HG02610 (cell line): ENCODE data around the gene HDGF.

Experiments used
- ATAC-seq: cut with Tn5 transposase; IDR thresholded peaks from one replicate; pipeline ENCODE4 v1.9.1; 2021; ENCODE audit warnings: mild to moderate bottlenecking, moderate library complexity; ENCODE audit not compliant: unreplicated experiment

Gene HDGF

DNA sequence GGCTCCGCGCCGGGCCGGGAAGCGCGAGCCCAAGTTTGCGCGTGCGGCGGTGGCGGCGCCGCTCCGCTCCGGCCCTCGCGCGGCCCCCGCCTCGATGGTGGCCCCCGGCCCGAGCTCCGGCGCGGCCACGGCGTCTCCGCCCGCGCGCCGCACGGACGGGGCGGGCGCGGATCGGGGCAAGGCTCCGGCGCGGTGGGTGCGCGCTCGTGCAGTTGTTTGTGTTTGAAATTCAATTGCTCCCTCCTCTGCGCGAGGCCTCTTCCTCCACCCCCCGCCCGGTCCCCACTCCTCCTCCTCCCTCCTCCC, at the start of gene HDGF:
TSS of gene HDGF (minus strand) at position 225 of the 306 bp plus-strand sequence. CDS start 246 bp downstream, outside the sequence.
- ATAC-seq, result no peak

DNA sequence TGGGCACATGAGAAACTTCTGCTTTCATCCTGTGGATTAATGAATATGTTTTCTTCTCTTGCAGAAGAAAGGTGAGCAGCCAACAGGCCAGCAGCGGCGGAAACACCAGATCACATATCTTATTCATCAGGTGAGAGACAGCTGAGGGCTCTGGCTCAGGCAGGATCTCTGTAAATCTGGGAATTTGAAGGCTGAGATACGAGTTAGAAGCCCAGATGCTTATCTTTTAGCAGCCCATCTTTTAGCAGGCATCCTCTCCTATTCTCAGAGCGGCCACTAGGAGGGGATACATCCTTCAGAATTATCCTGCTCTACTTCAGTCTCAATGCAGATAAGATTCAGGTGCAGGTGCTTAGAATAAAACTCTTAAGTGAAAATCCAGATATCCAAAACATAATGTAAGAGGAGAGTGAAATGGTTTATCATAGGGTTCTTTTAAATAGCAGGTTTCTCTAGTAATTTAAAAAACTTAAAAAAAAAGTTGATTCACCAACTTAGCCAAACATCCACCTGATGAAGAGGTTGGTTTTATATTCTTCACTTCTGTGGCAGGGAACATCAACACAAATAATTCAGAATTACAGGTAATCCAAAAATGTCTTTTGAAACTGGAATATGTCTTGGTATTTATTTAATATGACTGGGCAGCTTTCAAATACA, 45.9 kb upstream of the HDGF start:
- ATAC-seq, result no peak

DNA sequence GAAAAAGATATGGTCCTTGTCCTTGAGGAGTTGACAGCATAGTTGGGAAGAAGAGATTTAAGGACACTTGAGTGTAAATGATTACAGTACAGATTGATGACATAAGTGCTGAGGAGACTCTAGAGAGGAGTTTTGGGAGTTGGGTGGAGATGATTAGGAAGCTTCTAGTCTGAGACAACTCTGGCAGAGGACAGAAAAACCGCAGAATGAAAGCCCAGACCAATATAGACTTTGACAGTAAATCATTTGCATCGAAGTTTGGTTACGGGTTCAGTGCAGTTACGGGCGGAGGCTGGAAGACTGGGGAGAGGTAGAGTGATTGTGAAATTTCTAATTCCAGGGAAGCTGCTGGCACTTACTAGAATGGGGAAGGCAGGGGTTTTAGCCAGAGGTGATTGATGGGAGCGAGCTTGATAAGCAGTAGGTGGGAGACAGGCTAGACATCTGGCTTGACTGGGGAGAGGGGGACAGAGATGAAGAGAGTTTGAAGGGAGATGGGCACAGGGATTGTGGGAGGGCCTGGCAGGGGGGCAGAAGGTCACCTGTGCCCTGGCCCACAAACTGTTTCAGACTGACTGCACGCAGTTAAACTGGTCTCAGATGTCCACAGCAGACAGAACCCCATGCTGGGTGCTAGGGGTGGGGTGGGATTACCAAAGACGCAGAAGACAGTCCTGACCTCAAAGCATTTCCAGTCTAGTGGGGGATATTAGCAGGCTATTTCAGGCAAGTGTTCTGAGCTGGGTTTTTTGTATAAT, 45.0 kb upstream of the HDGF start:
- ATAC-seq, result no peak

DNA sequence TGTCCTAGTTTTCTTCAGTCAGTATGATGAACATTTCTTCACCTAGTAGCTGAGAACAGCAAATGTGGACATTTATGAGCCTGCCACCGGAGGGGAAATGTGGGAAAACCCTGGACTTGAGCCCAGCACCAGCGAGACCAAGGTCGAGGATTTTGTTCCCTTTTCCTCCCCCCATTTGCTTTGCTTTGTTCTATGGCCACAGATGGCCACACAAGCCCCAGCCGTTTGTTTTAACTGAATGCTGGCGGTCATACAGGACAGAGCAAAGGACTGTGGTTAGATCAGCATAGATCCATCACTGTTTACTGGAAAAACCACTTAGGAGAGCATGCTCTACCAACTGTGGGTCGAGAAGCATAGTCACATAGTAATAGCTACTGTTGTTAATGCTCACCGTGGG, 44.3 kb upstream of the HDGF start:
- no peak for ATAC-seq

DNA sequence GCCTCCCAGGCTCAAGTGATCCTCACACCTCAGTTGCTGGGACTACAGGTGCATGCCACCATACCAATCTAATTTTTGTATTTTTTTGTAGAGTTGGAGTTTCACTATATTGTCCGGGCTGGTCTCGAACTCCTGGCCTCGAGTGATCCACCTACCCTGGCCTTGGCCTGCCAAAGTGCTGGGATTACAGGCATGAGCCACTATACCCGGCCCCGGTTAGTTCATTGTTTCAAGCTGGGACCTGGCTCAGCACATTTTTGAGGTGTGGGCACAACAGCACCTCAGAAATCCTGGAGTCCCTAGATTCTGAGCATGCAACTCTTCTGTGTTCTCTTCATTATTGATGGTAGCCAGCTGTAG, 43.9 kb upstream of the HDGF start:
- no peak for ATAC-seq

DNA sequence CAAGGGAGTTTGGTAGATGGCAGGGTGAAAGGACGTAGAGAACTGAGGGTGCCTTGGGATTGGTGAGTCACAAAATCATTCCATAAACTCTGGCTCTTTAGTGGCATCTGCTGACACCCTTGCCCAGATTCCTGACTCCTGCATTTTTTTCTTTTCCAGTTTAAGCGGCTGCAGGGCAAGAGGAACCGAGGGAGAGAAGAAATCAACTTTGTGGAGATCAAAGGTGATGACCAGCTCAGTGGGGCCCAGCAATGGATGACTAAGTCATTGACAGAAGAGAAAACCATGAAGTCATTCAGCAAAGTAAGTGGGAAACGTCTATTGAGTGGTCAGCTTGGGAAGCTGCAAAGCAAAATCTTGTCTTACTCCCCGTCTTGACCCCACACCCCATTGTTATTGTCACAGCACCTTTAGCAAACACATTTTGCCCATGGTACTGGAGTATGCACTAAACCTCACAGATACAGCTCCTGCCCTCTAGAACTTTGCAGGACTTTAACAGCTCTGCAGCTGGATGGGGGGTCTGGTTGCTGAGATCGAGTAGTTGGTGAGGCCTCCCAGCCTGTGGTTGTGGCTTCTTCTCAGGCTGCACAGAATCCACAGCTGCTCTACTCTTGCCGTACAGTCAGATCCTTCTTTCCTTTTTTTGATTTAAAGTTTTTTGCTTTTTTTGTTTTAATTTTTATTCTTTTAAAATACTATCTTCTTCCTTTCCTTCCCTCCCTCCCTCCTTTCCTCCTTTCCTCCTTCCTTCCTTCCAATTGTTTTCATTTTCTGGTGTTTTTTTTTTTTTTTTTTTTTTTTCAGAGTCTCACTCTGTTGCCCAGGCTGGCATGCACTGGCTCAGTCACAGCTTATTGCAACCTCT, 43.3 kb upstream of the HDGF start:
- ATAC-seq, result no peak

DNA sequence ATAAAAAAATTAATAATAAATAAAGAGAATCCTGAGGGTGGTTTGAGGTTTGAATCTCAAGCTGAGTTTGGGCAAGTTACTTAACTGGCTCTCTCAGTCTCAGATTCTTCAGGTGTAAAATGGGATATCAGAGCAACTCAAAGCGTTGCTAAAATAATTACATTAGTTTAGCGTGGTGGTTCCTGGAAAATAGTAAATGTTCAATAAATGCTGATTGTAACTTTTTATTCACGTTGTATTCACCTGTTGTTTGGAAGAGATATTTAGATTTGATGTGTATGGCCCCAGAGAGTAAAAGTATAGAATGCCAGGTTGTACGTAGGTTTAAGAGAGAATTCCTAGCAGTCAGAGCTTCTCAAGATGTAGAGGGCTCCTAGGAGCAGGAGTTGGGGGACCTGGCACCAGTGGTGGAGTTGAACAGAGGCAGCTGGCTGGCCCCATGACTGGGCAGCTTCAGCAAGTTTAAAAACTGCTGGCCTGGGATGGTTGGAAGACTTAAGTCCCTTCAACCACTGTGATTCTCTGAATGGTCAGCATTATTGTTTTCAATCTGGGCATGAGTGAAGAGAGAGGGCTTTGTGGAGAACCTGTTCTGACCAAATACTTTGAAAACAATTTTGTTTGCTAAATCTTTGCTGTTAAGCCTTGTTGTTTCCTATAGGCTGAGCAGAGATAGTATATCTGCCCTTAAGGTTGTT, 38.3 kb upstream of the HDGF start:
- no peak for ATAC-seq

DNA sequence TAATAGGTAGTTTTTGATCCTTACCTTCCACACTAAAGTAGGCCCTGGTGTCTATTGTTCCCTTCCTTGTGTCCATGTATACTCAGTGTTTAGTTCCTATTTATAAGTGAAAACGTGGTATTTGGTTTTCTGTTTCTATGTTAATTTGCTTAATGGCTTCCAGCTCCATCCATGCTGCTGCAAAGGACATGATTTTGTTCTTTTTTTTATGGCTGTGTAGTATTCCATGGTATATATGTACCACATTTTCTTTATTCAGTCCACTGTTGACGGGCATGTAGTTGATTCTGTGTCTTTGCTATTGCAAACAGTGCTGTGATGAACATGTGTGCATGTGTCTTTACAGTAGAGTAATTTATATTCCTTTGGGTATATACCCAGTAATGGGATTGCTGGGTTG, 36.7 kb upstream of the HDGF start:
- no peak for ATAC-seq

DNA sequence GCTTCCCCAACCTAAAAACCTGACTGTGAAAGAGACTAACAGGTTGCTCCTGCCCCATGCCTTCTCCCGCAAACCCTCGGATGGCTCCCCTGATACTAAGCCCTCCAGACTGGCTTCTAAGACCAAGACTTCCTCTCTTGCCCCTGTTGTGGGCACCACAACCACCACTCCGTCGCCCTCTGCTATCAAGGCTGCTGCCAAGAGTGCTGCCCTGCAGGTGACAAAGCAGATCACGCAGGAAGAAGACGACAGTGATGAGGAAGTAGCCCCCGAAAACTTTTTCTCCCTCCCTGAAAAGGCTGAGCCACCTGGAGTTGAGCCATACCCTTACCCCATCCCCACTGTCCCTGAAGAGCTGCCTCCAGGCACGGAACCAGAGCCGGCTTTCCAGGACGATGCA, 35.2 kb upstream of the HDGF start:
- ATAC-seq, result no peak

DNA sequence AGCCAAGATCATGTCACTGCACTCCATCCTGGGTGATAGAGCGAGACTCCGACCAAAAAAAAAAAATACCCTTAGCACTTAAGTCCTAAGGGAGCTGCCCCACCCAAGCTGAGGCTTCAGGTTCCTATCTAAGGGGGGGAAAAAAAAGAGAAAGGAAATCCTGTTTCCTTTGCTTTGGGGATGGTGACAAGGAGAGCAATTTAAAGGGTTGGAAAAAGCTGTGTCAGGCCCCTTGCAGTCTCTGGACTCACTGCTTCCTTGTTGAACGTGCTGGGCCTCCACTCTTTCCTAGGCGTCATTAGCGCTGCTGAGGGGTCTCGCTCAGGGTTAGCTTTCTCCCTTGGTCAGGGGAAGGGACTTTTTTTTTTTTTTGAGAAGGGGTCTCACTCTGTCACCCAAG, 34.0 kb upstream of the HDGF start:
- no peak for ATAC-seq

DNA sequence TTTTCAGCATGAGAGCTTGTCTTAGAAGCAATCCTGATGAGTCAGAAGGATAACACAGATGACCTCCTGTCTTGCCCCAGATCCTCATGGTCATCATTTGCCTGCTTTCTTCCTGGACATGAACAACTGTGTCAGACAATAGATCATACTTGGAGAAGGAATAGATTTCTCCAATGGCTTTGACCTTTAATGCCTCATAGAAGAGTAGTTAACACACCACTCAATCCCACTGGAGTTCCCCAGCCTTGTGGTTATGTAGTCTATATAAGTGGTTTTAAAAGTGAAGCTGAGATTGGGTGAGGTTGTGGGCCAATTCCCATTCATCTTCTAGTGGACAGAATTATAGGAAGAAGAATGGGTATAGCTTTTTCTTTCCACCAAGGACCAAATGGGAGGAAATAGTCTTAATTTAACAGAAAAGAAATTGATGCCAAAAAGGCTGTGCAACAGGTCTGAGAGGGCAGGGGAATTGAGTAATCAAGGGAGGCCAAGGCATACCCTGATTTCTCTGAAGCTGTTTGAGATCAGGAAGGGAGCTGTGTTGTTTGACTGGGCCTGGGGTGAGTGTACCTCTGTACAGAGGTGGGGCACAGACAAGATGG, 30.2 kb upstream of the HDGF start:
- ATAC-seq, result no peak

DNA sequence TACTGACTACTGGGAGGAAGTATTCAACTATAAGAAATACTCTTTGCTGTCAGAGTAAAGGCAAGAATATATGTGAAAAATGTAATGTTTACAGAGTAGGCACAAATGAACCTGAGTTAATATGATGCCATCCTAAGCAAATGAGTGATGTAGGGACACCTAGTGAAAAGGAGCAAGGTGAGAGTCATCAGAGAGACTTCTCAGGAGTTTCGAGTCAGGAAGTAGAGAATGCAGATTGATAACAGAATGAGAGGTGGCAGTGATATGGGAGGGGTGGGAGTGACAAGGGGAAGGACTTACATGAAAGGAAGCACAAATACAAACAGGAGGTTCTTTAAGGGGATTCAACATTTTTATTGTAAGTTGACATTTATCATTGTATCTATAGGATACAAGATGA, 26.1 kb upstream of the HDGF start:
- no peak for ATAC-seq

DNA sequence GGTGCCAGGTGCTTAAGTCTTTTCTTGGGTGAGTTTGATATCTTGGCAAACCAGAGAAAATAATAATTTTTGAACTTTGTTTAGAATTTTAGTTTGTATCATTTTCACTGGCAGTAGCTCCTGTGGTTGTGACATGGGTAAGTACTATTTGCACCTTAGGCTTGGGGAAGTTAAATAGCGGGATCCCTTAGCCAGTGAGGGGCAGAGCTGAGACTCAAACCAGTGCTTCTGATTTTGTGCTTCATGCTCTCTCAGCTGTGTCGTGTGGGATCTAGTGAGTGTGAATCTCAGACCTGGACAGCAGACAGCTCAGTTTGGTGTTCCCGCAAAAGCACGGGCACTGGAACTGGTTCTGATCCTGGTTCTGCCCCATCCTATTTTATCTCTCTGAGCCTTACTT, 25.5 kb upstream of the HDGF start:
- no peak for ATAC-seq

DNA sequence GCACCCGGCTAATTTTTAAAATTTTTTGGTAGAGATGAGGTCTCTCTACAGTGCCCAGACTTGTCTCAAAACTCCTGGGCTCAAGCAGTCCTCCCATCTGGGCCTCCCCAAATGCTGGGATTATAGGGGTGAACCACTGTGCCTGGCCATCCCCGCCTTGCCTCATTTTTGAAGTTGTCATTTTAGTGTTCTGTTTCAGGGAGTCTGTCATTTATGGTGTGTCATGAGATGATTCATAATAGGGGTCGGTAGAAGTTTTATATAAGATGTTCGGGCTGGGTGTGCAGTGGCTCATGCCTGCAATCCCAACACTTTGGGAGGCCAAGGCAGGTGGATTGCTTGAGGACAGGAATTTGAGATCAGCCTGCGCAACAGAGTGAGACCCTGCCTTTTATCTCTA, 24.3 kb upstream of the HDGF start:
- no peak for ATAC-seq

DNA sequence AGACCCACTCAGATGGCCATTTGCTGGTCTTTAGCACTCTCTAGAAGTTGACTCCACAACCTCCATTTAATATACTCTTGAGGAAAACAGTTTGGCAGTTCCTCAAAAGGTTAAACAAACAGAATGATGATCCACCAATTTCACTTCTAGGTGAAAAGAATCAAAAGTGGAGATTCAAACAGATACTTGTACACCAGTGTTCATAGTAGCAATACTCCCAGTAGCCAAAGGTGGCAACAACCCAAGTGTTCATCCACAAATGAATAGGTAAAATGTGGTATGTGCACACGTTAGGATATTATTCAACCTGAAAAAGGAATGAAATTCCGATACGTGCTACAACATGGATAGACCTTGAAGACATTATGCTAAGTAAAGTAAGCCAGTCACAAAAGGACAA, 22.1 kb upstream of the HDGF start:
- no peak for ATAC-seq

DNA sequence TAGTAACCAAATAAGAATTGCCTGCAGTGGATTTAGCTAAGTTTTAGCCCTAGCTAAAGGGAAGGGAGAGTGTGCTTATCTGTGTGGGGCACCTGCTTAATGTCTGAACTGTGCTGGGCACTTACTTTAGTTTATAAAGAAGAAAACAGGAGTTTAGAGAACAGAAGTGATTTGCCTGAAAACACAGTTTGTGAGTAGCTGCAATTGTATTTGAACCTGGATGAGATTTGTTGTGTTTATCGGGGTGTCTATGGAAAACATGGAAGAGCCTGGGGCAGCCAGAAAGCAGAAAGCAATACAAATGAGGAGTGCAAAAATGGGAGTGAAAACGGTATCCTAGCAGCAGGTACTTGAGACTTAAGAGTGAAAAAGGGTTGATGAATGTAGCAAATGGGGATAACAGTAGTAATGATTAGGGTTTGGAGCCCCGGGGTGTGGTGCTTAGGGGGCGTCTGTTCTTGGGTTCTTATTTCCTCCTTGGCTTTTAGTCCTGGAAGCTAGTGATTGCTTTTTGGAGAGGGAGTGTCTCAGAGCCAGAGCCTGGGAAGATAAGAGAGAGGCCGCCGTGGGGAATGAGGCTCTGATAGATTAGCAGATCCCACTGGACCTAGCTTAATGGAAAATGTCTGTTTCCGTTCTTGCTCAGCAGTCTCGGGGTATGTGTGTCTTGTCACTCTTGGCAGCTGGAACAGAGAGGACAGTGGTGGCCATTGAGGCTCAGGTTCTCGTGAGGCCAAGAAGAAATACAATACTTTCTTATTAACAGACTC, 21.4 kb upstream of the HDGF start:
- no peak for ATAC-seq

DNA sequence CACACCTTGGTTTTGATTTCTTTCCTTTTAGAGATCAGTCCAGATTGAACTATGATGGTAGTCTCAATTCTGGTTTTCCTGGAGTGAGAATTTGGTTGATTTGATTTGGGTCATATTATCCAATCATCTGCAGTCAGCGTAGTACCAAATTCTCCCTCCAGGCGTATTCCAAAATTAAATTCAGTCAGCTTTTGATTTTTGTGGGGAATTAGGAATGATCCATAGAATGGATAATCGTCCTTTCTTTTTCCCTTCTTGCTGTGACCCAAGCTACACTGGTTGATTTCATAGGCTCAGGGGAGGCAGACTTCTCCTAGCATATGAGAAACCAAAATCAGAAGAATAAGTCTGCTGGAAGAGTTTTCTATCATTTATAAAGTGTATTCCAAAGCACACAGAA, 20.7 kb upstream of the HDGF start:
- ATAC-seq, result no peak

DNA sequence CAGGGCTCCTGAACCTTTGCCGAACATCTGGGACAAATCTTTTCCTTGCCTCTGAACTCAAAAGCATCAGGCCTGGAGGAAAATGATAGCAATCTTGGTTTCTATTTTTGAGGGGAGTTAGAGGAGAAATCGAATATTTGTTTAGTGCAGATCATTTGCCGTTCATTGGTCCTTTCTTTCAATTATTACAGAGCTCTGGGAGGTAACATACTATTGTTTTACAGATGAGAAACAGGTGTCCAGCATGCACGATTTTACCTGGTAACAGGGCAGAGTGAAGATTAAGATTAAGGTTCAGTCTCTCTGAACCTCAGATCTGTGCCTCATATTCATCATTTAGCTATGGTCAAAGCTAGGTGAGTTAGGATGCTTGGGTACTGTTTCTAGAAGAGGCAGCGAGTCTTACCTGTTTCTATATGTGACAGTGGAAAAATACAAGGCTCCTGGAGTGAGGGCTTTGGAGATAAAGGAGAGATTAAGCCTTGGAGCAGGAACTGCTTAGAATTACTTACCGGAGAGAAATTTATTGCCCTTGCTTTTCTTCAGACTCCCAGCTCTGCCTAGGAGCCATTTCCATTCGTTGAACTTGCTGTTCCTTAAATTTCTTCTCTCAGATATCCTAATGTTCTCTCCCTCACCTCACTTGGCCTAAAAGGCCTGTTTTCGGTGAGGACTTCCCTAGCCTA, 17.3 kb upstream of the HDGF start:
- no peak for ATAC-seq

DNA sequence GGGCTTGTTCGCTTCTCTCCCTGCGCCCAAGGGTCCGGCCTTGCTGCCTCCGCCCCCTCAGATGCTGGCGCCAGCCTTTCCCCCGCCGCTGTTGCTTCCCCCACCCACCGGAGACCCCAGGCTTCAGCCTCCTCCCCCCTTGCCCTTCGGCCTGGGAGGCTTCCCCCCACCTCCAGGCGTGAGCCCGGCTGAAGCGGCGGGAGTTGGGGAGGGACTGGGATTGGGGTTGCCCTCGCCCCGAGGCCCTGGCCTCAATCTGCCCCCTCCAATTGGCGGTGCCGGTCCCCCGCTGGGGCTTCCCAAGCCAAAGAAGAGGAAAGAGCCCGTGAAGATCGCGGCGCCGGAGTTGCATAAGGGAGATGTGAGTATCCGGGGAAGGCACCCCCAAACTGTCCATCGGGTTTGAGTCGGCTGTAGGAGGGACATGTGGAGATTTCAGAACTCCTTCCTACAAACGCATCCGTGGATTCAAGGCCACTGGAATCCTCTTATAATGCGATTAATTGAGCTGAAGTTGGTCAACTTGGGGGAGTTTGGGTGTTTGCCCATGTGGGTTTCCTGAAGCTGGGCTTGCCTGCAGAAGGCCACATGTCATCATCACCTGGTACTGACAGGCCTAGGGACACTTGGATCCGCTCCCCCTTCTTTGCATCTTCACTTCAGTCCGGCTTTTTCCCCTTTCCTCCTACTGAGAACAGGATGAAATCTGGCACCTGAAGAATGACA, 16.6 kb upstream of the HDGF start:
- no peak for ATAC-seq
